ENCODE data around the gene CDK5RAP1.

DNA sequence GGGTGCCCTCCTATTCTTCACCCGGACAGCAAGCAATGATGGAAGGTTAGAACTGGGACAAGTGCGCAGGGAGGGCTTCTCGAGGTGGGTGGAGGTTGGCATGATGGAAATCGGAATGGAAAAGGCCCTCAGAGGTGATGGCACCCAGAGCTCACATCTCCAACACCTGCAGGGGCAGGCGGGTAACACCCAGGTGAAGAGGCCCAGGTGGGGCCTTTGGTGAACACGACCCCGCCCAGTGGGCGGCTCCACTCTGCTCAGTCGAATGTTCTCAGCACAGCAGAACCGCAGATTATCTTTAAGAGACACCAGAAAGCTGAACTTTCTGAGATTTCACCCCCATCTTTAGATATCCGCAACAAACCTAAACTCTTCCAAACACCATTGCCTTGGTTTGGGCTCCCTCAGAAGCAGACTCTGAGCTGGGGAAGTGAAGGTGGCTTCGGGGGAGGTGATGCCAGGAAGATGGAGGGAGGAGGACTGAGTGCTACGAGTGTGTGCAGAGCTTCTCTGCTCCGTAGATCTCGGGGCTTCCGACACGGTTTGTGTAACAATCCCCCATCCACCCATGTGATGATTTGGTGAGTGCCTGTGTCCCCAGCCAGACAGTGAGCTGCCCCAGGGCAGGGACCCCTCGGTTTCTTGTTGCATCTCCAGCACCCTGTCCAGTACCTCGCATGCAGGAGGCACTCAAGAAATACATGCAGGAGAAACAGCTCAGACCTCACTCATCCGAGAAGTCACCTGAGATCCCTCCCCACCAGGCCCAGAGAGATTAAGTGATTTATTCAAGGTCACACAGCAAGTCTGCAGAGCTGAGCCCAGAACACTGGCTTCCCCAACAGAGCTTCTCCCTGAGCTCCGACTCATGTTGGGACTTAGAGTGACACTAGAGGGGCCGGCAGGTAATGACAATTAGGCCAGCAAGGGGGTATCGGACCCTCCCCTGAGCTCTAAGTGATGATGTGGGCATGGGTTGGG, 72.9 kb downstream of the CDK5RAP1 start:
- TF ChIP-seq, protein P1, sequence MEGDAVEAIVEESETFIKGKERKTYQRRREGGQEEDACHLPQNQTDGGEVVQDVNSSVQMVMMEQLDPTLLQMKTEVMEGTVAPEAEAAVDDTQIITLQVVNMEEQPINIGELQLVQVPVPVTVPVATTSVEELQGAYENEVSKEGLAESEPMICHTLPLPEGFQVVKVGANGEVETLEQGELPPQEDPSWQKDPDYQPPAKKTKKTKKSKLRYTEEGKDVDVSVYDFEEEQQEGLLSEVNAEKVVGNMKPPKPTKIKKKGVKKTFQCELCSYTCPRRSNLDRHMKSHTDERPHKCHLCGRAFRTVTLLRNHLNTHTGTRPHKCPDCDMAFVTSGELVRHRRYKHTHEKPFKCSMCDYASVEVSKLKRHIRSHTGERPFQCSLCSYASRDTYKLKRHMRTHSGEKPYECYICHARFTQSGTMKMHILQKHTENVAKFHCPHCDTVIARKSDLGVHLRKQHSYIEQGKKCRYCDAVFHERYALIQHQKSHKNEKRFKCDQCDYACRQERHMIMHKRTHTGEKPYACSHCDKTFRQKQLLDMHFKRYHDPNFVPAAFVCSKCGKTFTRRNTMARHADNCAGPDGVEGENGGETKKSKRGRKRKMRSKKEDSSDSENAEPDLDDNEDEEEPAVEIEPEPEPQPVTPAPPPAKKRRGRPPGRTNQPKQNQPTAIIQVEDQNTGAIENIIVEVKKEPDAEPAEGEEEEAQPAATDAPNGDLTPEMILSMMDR (IDR thresholded peaks at IDR 0.05), result no peak
- TF ChIP-seq POLR2A (IDR thresholded peaks at IDR 0.05), result no peak

Data from heart left ventricle (tissue), 13 donors.